HG03097 (cell line): Measurements from ENCODE around the gene ELOVL1.
"Not testable (repeated sequence)": the region's sequence is repeated elsewhere in the genome, so short reads cannot be mapped to it uniquely, and the experiment has no call there.

Experiments
- ATAC-seq: cut with Tn5 transposase; IDR thresholded peaks from one replicate; pipeline ENCODE4 v1.9.1; 2021; ENCODE audit not compliant: unreplicated experiment, low FRiP score

The ELOVL1 gene

GRCh38 chr1:43382027-43382779, 14.4 kb upstream of the ELOVL1 start:
- no peak for ATAC-seq

GRCh38 chr1:43381612-43382011, 13.8 kb upstream of the ELOVL1 start:
- ATAC-seq: no peak

- ATAC-seq: no peak
Observed at GRCh38 chr1:43379476-43379875, 11.7 kb upstream of the ELOVL1 start.

GRCh38 chr1:43377831-43378230, 10.0 kb upstream of the ELOVL1 start:
- ATAC-seq: no peak

- no peak for ATAC-seq
Observed at GRCh38 chr1:43376723-43377235, 9.0 kb upstream of the ELOVL1 start.

GRCh38 chr1:43373066-43373940, 5.5 kb upstream of the ELOVL1 start:
- ATAC-seq: no peak

GRCh38 chr1:43372172-43372571, 4.4 kb upstream of the ELOVL1 start:
- ATAC-seq: no peak

GRCh38 chr1:43370564-43370963, 2.8 kb upstream of the ELOVL1 start:
- ATAC-seq: no peak

- not testable (repeated sequence) for ATAC-seq
Observed at GRCh38 chr1:43369779-43370178, 2.0 kb upstream of the ELOVL1 start.

- ATAC-seq: no peak
Observed at GRCh38 chr1:43368646-43369020, 822 bp upstream of the ELOVL1 start.

GRCh38 chr1:43367026-43367903, 546 bp downstream of the ELOVL1 start:
- ATAC-seq: peak; percentile 30

GRCh38 chr1:43366601-43367025, 1.2 kb downstream of the ELOVL1 start:
- no peak for ATAC-seq

- ATAC-seq: no peak
Observed at GRCh38 chr1:43366179-43366578, 1.6 kb downstream of the ELOVL1 start.

GRCh38 chr1:43365678-43366077, 2.1 kb downstream of the ELOVL1 start:
- no peak for ATAC-seq

GRCh38 chr1:43363935-43364525, 3.8 kb downstream of the ELOVL1 start:
- no peak for ATAC-seq

GRCh38 chr1:43363283-43363934, 4.4 kb downstream of the ELOVL1 start:
- no peak for ATAC-seq

GRCh38 chr1:43360616-43361015, 7.2 kb downstream of the ELOVL1 start:
- no peak for ATAC-seq

- no peak for ATAC-seq
Observed at GRCh38 chr1:43359696-43360095, 8.1 kb downstream of the ELOVL1 start.

GRCh38 chr1:43358746-43359693, 8.8 kb downstream of the ELOVL1 start, which contains the start of gene CDC20:
Gene CDC20 (plus strand): TSS chr1:43358981. CDS start chr1:43359216, 235 bp downstream.
- ATAC-seq: peak; percentile 93
